ENCODE results near the gene ZAR1L. TPM values are rescaled to one million over a fixed set of nuclear protein-coding genes. Genes with fewer than 3 reads are reported as not detected.

ZAR1L gene
- total RNA-seq, 1 experiment from 2014 or later: not detected

- Mint-ChIP-seq H3K27ac (no peak overlapping the region), H3K9me3 (peaks cover 0 to 10% of the 10 kb centered on the region in 2 experiments; a peak in 1 of 5 replicates), H3K36me3 (ENCODE audit: insufficient read depth in 1 of 3, low read depth in 3 of 3) (peaks cover 12 to 72% (median 70%) of the 10 kb centered on the region in 3 experiments), H3K4me3 (no peak overlapping the region), H3K27me3 (ENCODE audit: low read depth) (no peaks in the 10 kb centered on the region), H3K4me1 (no peaks in the 10 kb centered on the region)
- Histone ChIP-seq H2BK12ac (ENCODE audit: insufficient read length, low read depth, low read length) (no peak overlapping the region), H3K4me2 (ENCODE audit: insufficient read depth, insufficient read length, low read length) (no peak overlapping the region), H3K27me3 (ENCODE audit: insufficient read depth, low read length) (no peaks in the 10 kb centered on the region), H3K4me1 (ENCODE audit: insufficient read depth, low read length) (no peaks in the 10 kb centered on the region), H2AFZ (ENCODE audit: low read length) (no peak overlapping the region), H3K4ac (ENCODE audit: low read depth, low read length) (no peak overlapping the region), H4K91ac (ENCODE audit: insufficient read length, low read depth, low read length) (no peak overlapping the region), H4K5ac (ENCODE audit: insufficient read length, low read depth, low read length) (no peak overlapping the region), H2BK15ac (ENCODE audit: low read depth, low read length) (no peak overlapping the region), H2AK5ac (ENCODE audit: insufficient read length, low read length) (no peak overlapping the region), H2BK5ac (ENCODE audit: insufficient read length, low read length) (no peak overlapping the region), H3T11ph (ENCODE audit: low read length) (no peak overlapping the region), H3K23ac (ENCODE audit: insufficient read length, low read depth, low read length) (no peak overlapping the region), H4K20me1 (ENCODE audit: control insufficient read depth, insufficient read depth, insufficient read length) (no peaks in the 10 kb centered on the region), H3K79me2 (ENCODE audit: insufficient read depth, low read length) (no peaks in the 10 kb centered on the region), H3K9ac (ENCODE audit: extremely low read depth, insufficient read length, low read length) (no peak overlapping the region), H4K8ac (replicated peaks; ENCODE audit: insufficient read length, low read depth, low read length) (no peak overlapping the region), H3K56ac (ENCODE audit: insufficient read length, low read depth, low read length) (no peak overlapping the region), H3K23me2 (ENCODE audit: insufficient read length, low read depth, low read length, poor library complexity, severe bottlenecking) (no peaks in the 10 kb centered on the region), H2BK20ac (ENCODE audit: low read depth, low read length, poor library complexity, severe bottlenecking) (no peak overlapping the region), H3K9me3 (ENCODE audit: control insufficient read depth, low read depth, low read length) (no peaks in the 10 kb centered on the region), H3K79me1 (ENCODE audit: insufficient read depth, low read depth, low read length, poor library complexity, severe bottlenecking) (no peaks in the 10 kb centered on the region), H2BK120ac (ENCODE audit: low read depth, low read length, poor library complexity, severe bottlenecking) (no peak overlapping the region), H3K27ac (ENCODE audit: insufficient read length, low read depth, low read length) (no peak overlapping the region), H3K14ac (ENCODE audit: insufficient read depth, low read length) (no peak overlapping the region), H3K18ac (ENCODE audit: insufficient read length, low read depth, low read length) (no peak overlapping the region)
- TF ChIP-seq, protein P1, sequence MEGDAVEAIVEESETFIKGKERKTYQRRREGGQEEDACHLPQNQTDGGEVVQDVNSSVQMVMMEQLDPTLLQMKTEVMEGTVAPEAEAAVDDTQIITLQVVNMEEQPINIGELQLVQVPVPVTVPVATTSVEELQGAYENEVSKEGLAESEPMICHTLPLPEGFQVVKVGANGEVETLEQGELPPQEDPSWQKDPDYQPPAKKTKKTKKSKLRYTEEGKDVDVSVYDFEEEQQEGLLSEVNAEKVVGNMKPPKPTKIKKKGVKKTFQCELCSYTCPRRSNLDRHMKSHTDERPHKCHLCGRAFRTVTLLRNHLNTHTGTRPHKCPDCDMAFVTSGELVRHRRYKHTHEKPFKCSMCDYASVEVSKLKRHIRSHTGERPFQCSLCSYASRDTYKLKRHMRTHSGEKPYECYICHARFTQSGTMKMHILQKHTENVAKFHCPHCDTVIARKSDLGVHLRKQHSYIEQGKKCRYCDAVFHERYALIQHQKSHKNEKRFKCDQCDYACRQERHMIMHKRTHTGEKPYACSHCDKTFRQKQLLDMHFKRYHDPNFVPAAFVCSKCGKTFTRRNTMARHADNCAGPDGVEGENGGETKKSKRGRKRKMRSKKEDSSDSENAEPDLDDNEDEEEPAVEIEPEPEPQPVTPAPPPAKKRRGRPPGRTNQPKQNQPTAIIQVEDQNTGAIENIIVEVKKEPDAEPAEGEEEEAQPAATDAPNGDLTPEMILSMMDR (conservative IDR thresholded peaks at IDR 0.05): no peak
- WGBS (ENCODE audit: extremely low coverage, insufficient read length, low lambda C conversion rate): no CpG with 5 or more reads among the region's 2 CpGs
- no peak for DNase-seq
Observed at GRCh38 chr13:32330441-32330840, 15.3 kb upstream of the ZAR1L start.
